Activated CD4-positive, alpha-beta T cell treated with anti-CD3 and anti-CD28 coated beads for 36 hours (primary cell): Measurements from ENCODE around the gene URI1. TPM values are rescaled to one million over a fixed set of nuclear protein-coding genes. Genes with fewer than 3 reads are reported as not detected.
"Not testable (repeated sequence)": the region's sequence is repeated elsewhere in the genome, so short reads cannot be mapped to it uniquely, and the experiment has no call there.

ENCODE experiments used
- ATAC-seq: fragments of 200-7000 bp; cut with Tn5 transposase; one replicate; pipeline ENCODE4 v1.10.0; 2021; ENCODE audit warnings: mild to moderate bottlenecking, moderate library complexity
- CTCF ChIA-PET: fragments of 350-600 bp; sonication (Branson Sonifier 250); formaldehyde crosslinking; loops from one replicate; lab custom pipeline; 2021; ENCODE audit warnings: antibody characterized with exemption; lab: Charles Lee
- POLR2A ChIA-PET: fragments of 350-600 bp; sonication (Branson Sonifier 250); formaldehyde crosslinking; loops from one replicate; lab custom pipeline; 2021; ENCODE audit warnings: antibody characterized with exemption, inconsistent platforms; lab: Charles Lee
- DNase-seq: peaks from one replicate; pipeline ENCODE4 v3.0.0-alpha.2; 2020
- H3K27ac Mint-ChIP-seq: one replicate; pipeline ENCODE4 v1.8.0; 2021; ENCODE audit warnings: mixed read lengths
- H3K27me3 Mint-ChIP-seq: one replicate; pipeline ENCODE4 v1.8.0; 2021; ENCODE audit warnings: mixed read lengths
- H3K36me3 Mint-ChIP-seq: one replicate; pipeline ENCODE4 v1.8.0; 2021; ENCODE audit warnings: low read depth, mixed read lengths
- H3K4me1 Mint-ChIP-seq: one replicate; pipeline ENCODE4 v1.8.0; 2021; ENCODE audit warnings: mixed read lengths
- H3K4me3 Mint-ChIP-seq: one replicate; pipeline ENCODE4 v1.8.0; 2021; ENCODE audit warnings: mild to moderate bottlenecking, moderate library complexity, mixed read lengths
- H3K9me3 Mint-ChIP-seq: one replicate; pipeline ENCODE4 v1.8.0; 2021; ENCODE audit warnings: low read depth, mixed read lengths
- intact Hi-C, 2 experiments: fragments of 100-400 bp; cut with DNase I in 1 of 2; cut with micrococcal nuclease in 1 of 2; formaldehyde crosslinking; loops; one replicate each; pipeline versions ENCODE4 v1.14.2 to v1.15.1; 2022 to 2024; cut with DNase I, micrococcal nuclease
- total RNA-seq, 2 experiments: library from RNA; stranded (reverse); gene quantifications; one replicate each; pipeline ENCODE4 v1.2.3, GENCODE V29; 2021

URI1 gene
- total RNA-seq, 2 experiments from 2014 or later: 61.3 to 69.7 TPM

DNA sequence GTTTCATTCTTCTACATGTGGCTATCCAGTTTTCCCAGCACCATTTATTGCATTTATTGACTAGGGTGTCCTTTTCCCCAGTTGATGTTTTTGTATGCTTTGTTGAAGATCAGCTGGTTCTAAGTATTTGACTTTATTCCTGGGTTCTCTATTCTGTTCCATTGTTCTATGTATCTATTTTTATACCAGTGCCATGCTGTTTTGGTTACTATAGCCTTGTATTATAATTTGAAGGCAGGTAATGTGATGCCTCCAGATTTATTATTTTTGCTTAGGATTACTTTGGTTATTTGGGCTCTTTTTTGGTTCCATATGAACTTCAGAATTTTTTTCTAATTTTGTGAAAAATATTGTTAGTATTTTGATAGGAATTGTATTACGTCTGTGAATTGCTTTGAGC is 80.6 kb downstream of the URI1 start:
- H3K9me3 Mint-ChIP-seq: no peaks in the 10 kb centered on the region
- ChIA-PET POLR2A (no interaction called here), CTCF (interaction anchor here (0.5 kb wide), 1 partner anchor 241 kb away, joined by 3 read pairs; no protein-coding TSS in a partner anchor)
- H3K27ac Mint-ChIP-seq: no peak overlapping the region
- no peak overlapping the region for H3K4me3 Mint-ChIP-seq
- no peak for ATAC-seq
- H3K4me1 Mint-ChIP-seq: peaks cover under 1% of the 10 kb centered on the region
- peaks cover 25% of the 10 kb centered on the region for H3K36me3 Mint-ChIP-seq
- no peak for DNase-seq
- no peaks in the 10 kb centered on the region for H3K27me3 Mint-ChIP-seq
- intact Hi-C loops: no loop called here

GRCh38 chr19:30023330-30023729 is 81.3 kb downstream of the URI1 start:
- intact Hi-C loops: no loop called here
- no peaks in the 10 kb centered on the region for H3K27me3 Mint-ChIP-seq
- H3K4me1 Mint-ChIP-seq: peaks cover 4% of the 10 kb centered on the region
- H3K36me3 Mint-ChIP-seq: peaks cover 26% of the 10 kb centered on the region
- ATAC-seq (no peak), DNase-seq (no peak)
- H3K9me3 Mint-ChIP-seq: no peaks in the 10 kb centered on the region
- H3K27ac Mint-ChIP-seq: no peak overlapping the region
- POLR2A ChIA-PET: no interaction called here
- CTCF ChIA-PET: no interaction called here
- H3K4me3 Mint-ChIP-seq: no peak overlapping the region

GRCh38 chr19:30024091-30024490 is 82.1 kb downstream of the URI1 start:
- no peak overlapping the region for H3K4me3 Mint-ChIP-seq
- CTCF ChIA-PET: no interaction called here
- H3K27me3 Mint-ChIP-seq: no peaks in the 10 kb centered on the region
- DNase-seq: no peak
- intact Hi-C loops: no loop called here
- peaks cover 27% of the 10 kb centered on the region for H3K36me3 Mint-ChIP-seq
- no peak overlapping the region for H3K27ac Mint-ChIP-seq
- H3K4me1 Mint-ChIP-seq: peaks cover 8% of the 10 kb centered on the region
- POLR2A ChIA-PET: no interaction called here
- peaks cover 4% of the 10 kb centered on the region for H3K9me3 Mint-ChIP-seq
- ATAC-seq: no peak

- peaks cover 48% of the 10 kb centered on the region for H3K36me3 Mint-ChIP-seq
- ChIA-PET POLR2A (no interaction called here), CTCF (no interaction called here)
- H3K27me3 Mint-ChIP-seq: no peaks in the 10 kb centered on the region
- intact Hi-C loops: no loop called here
- H3K4me3 Mint-ChIP-seq: no peak overlapping the region
- ATAC-seq (no peak), DNase-seq (no peak)
- H3K27ac Mint-ChIP-seq: no peak overlapping the region
- peaks cover 25% of the 10 kb centered on the region for H3K4me1 Mint-ChIP-seq
- peaks cover 9% of the 10 kb centered on the region for H3K9me3 Mint-ChIP-seq
These were observed 84.9 kb downstream of the URI1 start for GRCh38 chr19:30026933-30027332.

- Mint-ChIP-seq H3K4me1 (peaks cover 25% of the 10 kb centered on the region), H3K27ac (no peak overlapping the region), H3K36me3 (peaks cover 54% of the 10 kb centered on the region), H3K4me3 (no peak overlapping the region), H3K27me3 (no peaks in the 10 kb centered on the region), H3K9me3 (peaks cover 13% of the 10 kb centered on the region)
- intact Hi-C loops: no loop called here
- POLR2A ChIA-PET: no interaction called here
- DNase-seq (no peak), ATAC-seq (no peak)
- CTCF ChIA-PET: interaction anchor here (0.6 to 0.7 kb wide), 2 partner anchors 31 to 623 kb away, joined by 3 to 4 read pairs; no protein-coding TSS in a partner anchor
These were observed 86.3 kb downstream of the URI1 start for GRCh38 chr19:30028118-30028991.

GRCh38 chr19:30028992-30029343 is 86.9 kb downstream of the URI1 start:
- ATAC-seq (no peak), DNase-seq (no peak)
- ChIA-PET POLR2A (no interaction called here), CTCF (no interaction called here)
- Mint-ChIP-seq H3K27ac (no peak overlapping the region), H3K27me3 (no peaks in the 10 kb centered on the region), H3K9me3 (peaks cover 14% of the 10 kb centered on the region), H3K4me3 (no peak overlapping the region), H3K36me3 (peaks cover 56% of the 10 kb centered on the region), H3K4me1 (peaks cover 25% of the 10 kb centered on the region)
- intact Hi-C loops: no loop called here

GRCh38 chr19:30029721-30030510 is 87.9 kb downstream of the URI1 start:
- Mint-ChIP-seq H3K27ac (no peak overlapping the region), H3K9me3 (peaks cover 22% of the 10 kb centered on the region), H3K4me3 (no peak overlapping the region), H3K27me3 (no peaks in the 10 kb centered on the region), H3K4me1 (peaks cover 25% of the 10 kb centered on the region), H3K36me3 (peaks cover 66% of the 10 kb centered on the region)
- ChIA-PET CTCF (interaction anchor here (0.8 to 1.1 kb wide), 3 partner anchors 9 to 47 kb away, joined by 3 to 8 read pairs (median 3); no protein-coding TSS in a partner anchor), POLR2A (no interaction called here)
- intact Hi-C loops: no loop called here
- ATAC-seq: peak; percentile 30
- peak; percentile 21 for DNase-seq

DNA sequence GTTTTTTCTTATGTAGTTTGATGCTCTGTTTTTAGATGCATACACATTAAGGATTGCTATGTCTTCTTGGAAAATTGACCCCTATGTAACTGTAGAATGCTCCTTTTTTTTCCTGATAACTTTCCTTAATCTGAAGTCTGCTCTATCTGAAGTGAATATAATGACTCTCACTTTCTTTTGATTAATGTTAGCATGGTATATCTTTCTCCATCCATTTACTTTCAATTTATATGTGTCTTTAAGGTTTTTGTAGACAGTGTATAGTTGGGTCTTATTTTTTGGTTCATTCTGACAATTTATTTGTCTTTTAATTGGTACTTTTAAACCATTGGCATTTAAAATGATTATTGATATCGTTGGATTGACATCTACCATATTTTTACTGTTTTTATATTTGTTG is 92.3 kb downstream of the URI1 start:
- no peaks in the 10 kb centered on the region for H3K27me3 Mint-ChIP-seq
- no peak overlapping the region for H3K27ac Mint-ChIP-seq
- peaks cover 28% of the 10 kb centered on the region for H3K9me3 Mint-ChIP-seq
- DNase-seq (no peak), ATAC-seq (no peak)
- no peak overlapping the region for H3K4me3 Mint-ChIP-seq
- H3K36me3 Mint-ChIP-seq: peaks cover 92% of the 10 kb centered on the region
- H3K4me1 Mint-ChIP-seq: peaks cover 15% of the 10 kb centered on the region
- intact Hi-C loops: no loop called here
- ChIA-PET CTCF (interaction anchor here (0.5 kb wide), 1 partner anchor 77 kb away, joined by 3 read pairs; no protein-coding TSS in a partner anchor), POLR2A (no interaction called here)

DNA sequence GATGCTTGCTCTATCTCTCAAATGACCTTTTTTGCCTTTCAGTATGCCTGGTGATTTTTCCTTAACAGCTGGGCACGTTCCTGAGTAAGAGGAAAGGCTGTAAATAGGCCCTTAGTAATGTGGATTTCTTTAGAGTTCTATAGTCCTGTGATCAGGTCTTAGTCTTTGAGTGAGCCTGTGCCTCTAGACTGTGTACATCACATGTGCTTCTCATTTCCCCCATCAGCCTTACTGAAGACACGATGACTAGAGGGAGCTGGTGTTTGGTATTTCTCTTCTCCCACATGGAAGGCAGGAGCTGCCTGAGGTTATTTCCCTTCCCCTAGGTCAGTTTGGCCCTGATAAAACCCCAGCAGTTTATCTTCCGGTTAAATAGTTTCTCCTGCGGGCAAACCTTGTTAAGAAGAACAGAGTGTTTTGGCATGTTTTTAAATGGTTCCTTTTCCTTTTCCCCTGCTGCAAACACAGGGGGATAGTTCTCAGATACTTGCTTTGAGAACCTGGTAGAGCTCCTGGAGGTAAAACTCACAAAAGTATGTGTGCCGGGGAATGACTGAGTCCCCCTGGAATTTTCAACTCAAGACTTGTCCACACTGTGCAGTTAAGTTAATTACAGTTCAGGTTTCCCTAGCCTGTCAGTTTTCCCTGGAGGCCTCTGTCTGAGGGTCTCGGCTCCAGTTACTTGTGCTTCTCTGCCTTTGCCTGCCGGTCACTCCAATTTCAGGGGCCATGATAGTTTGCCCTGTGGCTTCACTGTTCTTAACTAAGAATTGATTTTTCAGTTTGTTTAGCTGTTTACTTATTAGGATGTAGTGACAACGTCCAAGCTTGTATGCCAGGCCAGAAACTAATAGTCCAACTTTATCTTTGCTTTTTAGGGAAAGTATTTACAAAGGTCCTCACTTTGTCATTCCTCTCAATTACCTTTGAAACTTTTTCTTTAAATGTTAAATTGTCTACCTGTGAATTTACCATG is 94.4 kb downstream of the URI1 start:
- Mint-ChIP-seq H3K36me3 (peaks cover 73% of the 10 kb centered on the region), H3K27ac (no peak overlapping the region), H3K27me3 (no peaks in the 10 kb centered on the region), H3K9me3 (peaks cover 27% of the 10 kb centered on the region), H3K4me1 (no peaks in the 10 kb centered on the region), H3K4me3 (no peak overlapping the region)
- POLR2A ChIA-PET: interaction anchor here (0.9 kb wide), 1 partner anchor 94 kb away, joined by 3 read pairs; the partner anchor contains the start of gene URI1
- no peak for DNase-seq
- no peak for ATAC-seq
- CTCF ChIA-PET: interaction anchor here (0.9 to 1.0 kb wide), 2 partner anchors 10 to 38 kb away, joined by 3 read pairs; no protein-coding TSS in a partner anchor
- intact Hi-C loops: no loop called here

GRCh38 chr19:30037835-30038234 is 95.8 kb downstream of the URI1 start:
- DNase-seq (no peak), ATAC-seq (no peak)
- no peaks in the 10 kb centered on the region for H3K4me1 Mint-ChIP-seq
- ChIA-PET CTCF (interaction anchor here (0.8 kb wide), 1 partner anchor 60 kb away, joined by 3 read pairs; no protein-coding TSS in a partner anchor), POLR2A (no interaction called here)
- peaks cover 64% of the 10 kb centered on the region for H3K36me3 Mint-ChIP-seq
- no peak overlapping the region for H3K27ac Mint-ChIP-seq
- no peak overlapping the region for H3K4me3 Mint-ChIP-seq
- H3K9me3 Mint-ChIP-seq: peaks cover 27% of the 10 kb centered on the region
- intact Hi-C loops: no loop called here
- no peaks in the 10 kb centered on the region for H3K27me3 Mint-ChIP-seq

DNA sequence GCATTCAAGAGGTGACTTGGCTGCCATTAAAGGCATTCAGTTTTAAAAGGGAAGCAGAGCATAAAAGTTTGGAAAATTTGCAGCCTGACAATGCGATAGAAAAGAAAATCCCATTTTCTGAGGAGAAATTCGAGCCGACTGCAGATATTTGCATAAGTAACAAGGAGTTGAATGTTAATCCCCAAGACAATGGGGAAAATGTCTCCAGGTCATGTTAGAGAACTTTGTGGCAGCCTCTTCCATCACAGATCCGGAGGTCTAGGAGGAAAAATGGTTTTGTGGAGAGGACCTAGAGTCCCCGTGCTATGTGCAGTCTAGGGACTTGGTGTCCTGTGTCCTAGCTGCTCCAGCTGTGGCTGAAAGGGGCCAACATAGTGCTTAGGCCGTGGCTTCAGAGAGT is 99.9 kb downstream of the URI1 start:
- CTCF ChIA-PET, H3K27me3 Mint-ChIP-seq, H3K4me3 Mint-ChIP-seq, DNase-seq, H3K4me1 Mint-ChIP-seq, intact Hi-C loops, POLR2A ChIA-PET, H3K27ac Mint-ChIP-seq, H3K9me3 Mint-ChIP-seq, ATAC-seq: not testable (repeated sequence)
- H3K36me3 Mint-ChIP-seq: peaks cover 24% of the 10 kb centered on the region
